A172 (cell line): ENCODE results near the gene IDH1. TPM values are rescaled to one million over a fixed set of nuclear protein-coding genes. Genes with fewer than 3 reads are reported as not detected.
A peak's percentile ranks its signal among the peaks of the same experiment; 100 is the strongest.
"Not testable (repeated sequence)": the region's sequence is repeated elsewhere in the genome, so short reads cannot be mapped to it uniquely, and the experiment has no call there.

Source experiments
- DNase-seq: peaks from one replicate; pipeline ENCODE4 v3.0.0-alpha.2; 2015; ENCODE audit warnings: low spot score
- total RNA-seq: library from RNA; depleted of rRNA; stranded (reverse); fragments of >200 nt; shearing (Covaris generic); gene quantifications from 2 replicates; pipeline ENCODE4 v1.2.3, GENCODE V29; 2014

IDH1 gene
- total RNA-seq, 1 experiment from 2014 or later: 162 TPM

- not testable (repeated sequence) for DNase-seq
Measured at GRCh38 chr2:208256849-208257813, 2.3 kb upstream of the IDH1 start.

- DNase-seq: no peak
Measured at GRCh38 chr2:208256192-208256782, 1.4 kb upstream of the IDH1 start.

DNA sequence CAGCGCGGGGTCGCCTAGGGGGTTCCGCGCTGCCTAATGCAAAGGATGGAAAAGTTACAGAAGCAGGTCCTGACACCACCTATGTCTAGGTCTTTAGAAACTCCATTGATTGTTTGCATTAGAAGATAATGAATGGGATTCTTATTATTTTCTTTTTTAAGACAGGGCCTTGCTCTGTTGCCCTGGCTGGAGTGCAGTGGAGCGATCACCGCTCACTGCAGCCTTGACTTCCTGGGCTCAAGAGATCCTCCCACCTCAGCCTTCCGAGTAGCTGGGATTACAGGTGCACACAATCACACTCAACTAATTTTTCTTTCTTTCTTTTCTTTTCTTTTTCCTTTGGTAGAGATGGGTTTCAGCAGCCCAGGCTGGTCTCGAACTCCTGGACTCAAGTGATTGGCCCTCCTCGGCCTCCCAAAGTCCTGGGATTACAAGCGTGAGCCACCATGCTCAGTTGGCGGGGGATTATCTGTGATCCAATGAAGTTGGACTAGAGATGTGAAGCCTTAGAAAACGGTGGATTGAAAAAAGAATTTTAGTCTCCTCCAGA is 761 bp upstream of the IDH1 start:
- DNase-seq: no peak

DNA sequence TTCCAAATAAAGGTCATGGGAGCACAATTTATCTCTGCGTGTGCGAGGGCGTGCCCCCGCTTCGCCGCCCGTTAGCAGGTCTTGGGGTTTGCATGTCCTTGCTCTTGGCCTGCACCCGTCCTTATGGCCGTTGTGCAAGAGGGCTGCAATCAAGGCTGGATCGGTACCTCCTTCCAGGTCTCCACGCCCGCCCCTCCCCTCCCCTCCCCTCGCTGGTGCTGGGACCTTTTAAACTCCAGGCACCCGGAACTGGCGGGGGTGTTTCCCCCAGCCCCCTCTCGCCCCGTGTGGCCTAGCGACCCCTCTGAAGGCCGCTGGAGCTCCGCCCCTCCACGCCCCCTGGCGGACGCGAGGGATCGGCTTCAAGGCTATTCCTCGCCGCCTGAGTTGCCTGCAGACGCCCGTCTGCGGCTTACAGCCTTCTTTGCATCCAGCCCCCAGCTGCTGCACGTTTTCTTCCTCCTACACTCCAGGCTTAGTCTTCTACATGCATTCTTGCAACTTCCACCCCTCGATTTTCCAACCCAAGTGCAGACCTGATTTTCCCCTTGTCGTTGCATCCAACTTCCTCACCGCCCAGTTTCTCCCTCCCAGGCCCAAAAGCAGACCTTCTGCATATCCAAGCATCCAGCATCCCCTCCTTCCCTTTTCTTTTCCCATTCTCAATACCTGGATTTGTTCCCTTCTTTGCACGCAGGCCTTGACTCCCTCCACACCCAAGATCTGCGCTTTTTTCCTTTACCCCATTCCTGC is 577 bp downstream of the IDH1 start:
- DNase-seq: peak; percentile 60

GRCh38 chr2:208253600-208254117 is 1.2 kb downstream of the IDH1 start:
- no peak for DNase-seq

- peak; percentile 8 for DNase-seq
Measured at GRCh38 chr2:208252716-208253492, 2.0 kb downstream of the IDH1 start.

DNA sequence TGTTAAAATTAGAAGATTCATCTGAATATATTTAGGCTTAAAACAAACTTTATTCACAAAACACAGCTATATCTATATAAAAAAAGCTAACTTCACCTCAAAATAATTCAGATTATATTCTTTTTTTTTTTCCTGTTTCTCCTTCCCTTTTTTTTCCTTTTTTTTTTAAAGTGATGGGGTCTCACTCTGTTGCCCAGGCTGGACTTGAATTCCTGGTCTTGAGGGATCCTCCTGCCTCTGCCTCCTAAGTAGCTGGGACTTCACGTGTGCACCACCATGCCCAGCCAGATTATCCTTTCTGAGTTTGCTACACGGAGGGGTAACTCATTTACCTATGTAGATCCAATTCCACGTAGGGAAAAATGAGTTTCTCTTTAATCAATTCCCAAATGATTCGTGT is 3.8 kb downstream of the IDH1 start:
- DNase-seq: no peak

GRCh38 chr2:208250388-208250787 is 4.5 kb downstream of the IDH1 start:
- no peak for DNase-seq

GRCh38 chr2:208249296-208249695 is 5.6 kb downstream of the IDH1 start:
- no peak for DNase-seq

GRCh38 chr2:208248601-208249000 is 6.3 kb downstream of the IDH1 start:
- DNase-seq: no peak

DNA sequence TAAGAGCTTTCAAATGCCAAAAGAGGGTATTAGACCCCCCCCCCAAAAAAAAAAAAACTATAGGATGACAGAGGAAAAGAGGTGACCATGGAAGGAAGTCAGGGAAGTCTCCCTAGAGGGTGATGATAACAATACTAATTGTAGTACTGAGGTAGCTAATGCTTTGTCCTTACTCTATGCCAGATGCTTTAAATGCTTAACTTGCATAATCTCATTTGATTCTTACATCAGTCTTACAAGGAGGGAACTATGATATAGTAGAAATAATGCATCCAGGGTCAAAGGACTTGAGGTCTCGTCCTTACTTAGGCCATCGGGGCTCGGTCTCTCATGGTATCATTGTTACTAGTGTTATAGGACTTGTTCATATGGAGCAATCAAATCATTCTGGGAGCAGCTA is 9.1 kb downstream of the IDH1 start:
- no peak for DNase-seq

DNA sequence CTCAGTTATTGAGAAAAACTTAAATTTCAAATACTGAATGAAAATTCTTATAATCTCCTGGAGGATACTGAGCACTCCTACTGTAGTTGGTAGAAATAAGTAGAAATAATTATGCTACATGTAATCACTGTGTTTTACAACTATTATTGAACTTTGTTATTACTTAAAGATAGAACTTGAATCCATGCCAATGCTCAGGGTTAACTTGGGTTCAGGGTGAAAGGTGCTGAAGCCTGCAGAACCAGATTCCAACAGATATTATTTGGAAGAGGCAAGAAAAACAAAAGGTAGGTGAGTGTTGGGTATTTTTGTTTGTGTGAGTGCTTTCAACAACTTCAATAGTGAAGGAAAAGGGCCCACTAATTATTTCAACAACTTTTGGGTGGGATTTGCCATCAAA is 10.4 kb downstream of the IDH1 start:
- no peak for DNase-seq

DNA sequence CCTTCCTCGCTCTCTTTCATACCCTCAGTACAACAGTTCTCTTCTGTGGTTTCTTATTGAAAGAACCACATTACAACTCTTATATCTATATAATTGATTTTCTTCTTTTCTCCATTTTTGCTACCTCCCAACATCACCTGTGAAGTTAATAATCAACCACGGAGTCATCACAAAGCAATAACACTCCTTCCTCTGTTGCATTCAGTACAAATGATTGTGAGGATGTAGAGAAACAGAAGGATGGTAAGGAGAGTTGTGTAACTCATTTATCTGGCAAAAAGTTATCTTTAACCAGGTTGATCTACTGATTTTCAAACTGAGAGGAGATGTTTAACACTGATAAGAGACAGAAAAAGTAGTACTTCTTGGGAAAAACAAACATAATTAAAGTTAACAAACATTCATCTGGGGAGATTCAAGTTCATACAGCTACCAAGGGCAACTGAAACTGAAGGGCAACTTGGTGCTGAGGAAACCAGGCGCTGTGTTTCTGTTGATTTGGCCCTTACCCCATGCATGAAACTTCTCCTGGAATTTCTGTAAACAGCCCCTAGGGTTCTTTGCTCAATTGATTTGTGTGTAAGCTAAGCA is 14.2 kb downstream of the IDH1 start:
- DNase-seq: no peak

DNA sequence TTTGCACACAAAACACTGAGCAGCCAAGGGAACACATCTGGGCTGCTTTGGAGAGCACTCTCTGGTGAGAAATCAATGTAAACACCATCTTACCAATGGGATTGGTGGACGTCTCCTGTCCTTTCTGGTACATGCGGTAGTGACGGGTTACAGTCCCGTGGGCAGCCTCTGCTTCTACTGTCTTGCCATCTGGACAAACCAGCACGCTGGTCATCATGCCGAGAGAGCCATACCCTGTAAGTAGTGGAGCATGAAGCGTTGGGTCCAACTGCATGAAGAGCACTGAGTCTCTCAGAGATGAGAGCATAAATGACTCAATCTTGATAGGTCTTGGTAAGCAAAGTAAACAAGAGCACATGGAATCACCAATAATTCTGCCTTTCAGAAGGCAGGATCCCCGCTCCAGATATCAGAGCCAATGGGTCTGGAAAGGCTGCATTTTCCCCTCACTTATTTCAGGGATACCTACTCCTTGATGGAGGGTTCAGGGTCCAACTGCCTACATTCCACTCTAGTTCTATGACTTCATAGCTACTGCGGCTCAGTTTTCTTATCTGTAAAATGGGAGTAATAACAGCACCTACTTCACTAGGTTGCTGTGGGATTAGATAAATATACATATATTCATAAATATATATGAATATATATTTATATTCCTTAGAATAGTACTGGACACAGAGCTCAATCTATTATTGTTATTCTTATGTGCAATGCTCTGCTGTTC is 14.9 kb downstream of the IDH1 start:
- no peak for DNase-seq

DNA sequence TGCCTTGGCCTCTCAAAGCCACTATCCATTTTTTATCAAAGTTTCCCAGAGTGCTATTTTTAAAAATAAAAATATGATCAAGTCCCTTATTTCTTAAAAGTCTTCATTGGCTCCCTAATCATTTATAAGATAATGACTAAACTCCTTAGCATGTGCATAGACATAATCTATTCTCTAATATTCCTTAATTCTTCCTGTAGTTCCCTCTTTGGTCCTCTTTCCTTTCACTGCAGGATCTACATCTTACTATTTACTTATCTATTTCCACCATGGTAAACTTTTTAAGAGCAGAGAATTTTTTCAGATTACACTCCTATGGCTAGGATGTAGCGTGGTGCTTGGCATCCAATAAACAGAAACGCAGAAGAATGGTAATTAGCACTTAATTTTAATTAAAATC is 19.0 kb downstream of the IDH1 start:
- DNase-seq: no peak

DNA sequence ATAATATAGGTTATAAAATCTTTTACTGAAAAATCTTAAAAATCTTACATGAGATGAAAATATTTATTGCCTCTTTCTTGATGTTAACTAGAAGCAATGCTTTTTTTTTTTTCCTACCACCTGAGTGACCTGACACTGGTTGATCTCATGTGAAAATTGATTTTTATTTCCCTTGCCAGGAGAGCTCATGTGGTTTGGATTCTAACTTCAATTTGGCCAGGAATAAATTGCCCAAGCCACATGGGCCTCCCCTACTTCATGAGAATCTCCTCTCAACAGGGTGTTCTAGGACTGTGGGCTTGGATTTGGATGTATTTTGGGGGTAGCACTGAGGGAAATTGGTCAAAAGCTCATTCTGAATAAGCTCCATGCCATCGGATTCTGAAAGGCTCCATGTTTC is 20.1 kb downstream of the IDH1 start:
- no peak for DNase-seq

DNA sequence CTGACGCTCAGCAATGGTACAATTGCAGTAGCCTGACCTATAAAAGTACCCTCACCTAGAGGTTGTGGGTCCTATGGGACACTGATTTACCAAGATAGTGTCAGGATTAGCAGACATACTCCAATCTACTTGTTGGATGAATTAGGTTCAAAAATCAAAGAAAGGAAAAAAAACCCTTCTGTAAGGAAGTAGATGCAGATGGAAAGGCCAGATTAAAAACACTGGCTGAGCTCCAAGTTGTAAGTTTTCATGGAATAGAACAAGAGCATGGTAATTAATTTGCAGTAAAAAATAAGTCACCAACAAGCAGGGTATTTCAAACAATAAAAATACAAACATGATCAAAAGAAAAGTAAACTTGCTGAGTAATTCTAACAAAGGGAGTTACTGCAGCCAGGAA is 26.4 kb downstream of the IDH1 start:
- no peak for DNase-seq

- DNase-seq: no peak
Measured at GRCh38 chr2:208227581-208228232, 27.2 kb downstream of the IDH1 start.

GRCh38 chr2:208224802-208225201 is 30.1 kb downstream of the IDH1 start:
- no peak for DNase-seq

DNA sequence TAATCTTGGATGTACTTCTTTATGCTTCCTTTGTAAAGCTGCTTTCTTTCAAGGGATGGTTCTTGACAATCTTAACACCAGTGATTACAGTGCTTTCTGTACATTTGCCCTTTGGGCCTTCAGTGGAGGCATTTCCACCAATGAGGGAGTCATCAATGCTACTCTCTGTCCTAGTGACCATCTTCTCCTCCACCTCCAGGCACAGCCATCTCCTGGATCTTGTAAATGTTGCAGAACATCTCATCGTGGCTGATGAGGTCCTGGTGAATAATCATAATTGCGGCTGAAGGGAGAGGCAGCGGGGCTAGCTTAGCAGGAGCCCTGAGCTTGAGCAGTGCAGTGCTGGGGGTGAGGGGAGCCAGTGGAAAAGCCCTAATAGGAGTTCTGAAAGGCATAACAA is 32.5 kb downstream of the IDH1 start:
- DNase-seq: peak; percentile 16
